ENCODE data around the gene LIN7C.
"Not testable (repeated sequence)": the region's sequence is repeated elsewhere in the genome, so short reads cannot be mapped to it uniquely, and the experiment has no call there.

The LIN7C gene

DNA sequence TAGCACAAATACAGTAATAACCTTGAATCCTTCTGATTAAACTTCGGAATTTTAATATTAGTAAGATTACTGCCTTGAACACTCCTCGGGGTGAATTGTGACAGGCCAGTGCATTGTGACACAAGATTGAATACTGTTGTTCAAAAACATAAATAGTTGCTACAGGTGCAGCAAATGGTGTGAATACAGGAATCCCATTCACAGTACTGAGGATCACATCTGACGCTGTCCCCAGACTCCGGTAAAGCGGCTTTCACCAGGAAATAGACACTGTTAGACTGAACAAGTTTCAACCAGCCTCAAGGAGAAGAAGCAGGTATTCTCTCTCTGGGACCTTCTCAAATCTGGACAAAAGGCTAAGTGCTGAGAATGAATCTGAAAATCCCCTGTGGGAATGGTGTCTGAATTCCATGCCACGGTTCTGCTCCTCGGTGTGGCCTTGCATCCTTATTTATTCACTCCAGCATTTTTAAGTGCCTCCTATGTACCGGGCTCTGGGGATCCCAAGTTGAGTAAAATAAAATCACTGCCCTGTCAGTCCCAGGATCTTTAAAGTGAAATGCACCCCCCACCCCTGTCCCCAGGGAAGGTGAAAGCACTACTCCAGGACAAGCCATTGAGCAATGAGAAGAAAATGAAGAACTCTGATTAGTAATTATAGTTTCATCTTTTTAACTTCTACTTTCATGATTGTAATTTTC, 37.4 kb downstream of the LIN7C start:
- no peak for DNase-seq

DNA sequence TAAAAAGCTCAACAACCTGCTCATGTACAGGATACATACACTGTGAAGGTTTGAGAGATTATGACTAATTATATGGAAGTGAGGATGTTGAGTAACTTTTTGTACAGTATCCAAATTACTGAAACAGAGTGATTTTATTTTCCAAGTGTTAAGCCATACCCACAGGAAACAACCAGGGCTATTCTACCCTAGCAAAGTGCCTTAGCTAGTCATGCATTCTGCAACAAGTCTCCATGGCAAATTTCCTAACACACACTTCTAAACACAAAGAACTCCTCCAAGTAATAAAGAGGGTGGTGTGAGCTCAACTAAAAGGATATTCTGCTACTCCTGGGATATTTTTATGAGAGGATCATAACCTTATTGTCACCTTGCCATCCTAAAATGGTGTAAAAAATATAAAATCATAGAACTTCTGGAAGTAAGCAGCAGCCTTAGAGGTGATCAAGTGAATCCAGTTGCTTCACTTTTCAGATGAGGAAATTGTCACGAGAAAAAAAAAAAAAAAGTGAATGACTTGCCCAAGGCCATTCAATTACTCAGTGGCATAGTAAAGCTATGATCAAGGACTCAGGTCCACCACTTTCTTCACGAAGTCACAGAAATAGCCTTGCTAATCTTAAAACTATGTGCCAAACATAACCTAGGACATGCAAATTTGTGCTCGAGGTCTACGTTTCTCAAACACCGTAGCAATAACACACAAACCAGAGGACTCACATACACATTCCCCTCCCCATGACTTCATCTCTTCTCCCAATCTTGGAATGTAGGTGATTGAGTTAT, 38.2 kb downstream of the LIN7C start:
- DNase-seq, result no peak

DNA sequence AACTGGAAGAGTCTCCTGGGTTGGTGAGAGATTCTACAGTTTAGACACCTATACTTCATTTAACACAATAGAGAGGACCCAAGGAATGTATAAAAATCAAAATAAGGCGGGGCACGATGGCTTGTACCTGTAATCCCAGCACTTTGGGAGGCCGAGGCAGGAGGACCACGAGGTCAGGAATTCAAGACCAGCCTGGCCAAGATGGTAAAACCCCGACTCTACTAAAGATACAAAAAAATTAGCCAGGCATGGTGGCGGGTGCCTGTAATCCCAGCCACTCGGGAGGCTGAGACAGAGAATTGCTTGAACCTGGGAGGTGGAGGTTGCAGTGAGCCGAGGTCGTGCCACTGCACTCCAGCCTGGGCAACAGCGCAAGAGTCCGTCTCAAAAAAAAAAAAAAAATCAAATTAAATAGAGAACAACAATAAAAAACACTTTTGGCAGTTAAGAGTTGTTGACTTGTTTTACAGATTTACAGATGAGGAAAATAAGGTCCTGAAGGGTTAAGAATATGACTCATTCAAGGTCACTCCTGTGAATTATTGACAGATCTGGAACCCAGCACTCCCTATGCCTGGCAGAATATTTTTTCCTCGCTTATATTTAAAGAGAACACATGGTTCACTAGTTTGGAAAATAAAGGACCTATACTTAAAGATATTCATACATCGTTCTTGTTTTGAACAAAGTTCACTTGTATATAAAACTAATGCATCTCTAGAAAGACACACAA, 39.2 kb downstream of the LIN7C start:
- no peak for DNase-seq

DNA sequence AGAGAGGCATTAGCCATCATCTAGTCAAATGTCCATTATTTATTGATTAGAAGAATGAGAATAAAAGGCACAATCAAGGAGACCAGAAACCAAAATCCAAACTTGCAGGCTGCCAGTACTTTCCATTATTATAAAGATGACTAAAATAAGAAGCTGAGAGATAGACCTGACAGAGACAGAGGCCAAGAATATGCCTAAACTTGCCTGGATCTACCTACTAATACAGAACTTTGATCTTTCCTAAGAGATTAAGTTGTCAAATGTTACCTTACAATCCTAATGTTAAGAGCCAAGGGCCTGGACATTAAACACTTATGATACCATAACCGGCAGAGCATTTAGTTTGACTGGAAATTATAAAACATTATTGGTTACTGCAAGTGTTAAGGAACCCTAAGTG, 40.2 kb downstream of the LIN7C start:
- no peak for DNase-seq

DNA sequence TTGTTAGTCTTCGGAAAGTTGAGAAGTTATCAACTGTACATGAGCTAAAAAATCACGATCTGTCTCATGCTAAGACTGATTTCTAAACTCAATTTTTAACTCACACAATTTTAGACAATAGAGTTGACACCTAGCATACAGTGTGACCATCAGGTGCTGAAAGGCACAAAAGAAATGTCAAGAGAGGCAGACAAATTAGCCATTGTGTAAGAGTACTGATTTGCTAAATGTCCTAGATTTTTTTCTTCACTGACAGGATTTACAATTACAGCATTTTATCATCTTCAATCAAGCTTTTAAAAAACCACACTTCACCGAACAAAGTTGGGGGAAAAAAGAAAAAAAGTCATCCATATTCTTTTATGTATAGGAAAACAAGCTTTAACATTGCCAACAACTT, 40.9 kb downstream of the LIN7C start:
- DNase-seq, result no peak

DNA sequence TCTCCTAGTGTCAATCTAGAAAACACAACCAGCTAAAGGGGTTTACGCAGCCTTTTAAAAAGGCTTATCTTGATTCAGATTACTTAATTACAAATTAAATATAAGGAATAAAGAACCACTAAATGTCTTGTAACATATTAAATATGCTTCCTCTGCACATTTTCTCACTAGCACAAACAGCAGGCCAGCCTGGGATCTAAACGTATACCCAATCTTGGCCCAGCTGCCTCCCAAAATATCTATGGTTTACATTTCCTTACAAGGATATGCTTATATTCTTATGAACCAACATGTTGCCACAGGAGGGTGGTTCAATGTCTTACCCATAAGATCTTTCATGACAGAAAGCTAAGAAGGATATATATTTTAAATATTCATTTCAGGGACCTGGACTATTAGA, 41.7 kb downstream of the LIN7C start:
- no peak for DNase-seq

DNA sequence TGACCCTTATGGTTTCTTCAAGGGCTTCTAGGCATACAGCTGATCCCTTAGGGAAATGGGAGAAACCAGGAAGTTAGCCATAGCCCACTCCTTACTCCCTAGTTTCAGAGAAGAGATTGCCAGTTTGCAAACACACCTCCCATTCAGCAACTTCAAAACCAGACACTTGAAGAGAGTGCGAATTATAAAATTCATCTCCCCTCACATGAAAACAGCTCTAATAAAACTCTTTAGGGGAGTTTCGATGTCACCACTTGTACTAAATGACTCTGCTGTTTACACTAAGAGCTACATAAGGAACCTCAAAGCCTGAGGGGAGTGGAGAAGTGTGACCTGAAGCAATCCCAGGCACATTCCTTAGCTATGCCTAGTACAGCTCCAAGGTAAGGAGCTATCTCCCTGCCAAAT, 42.3 kb downstream of the LIN7C start:
- no peak for DNase-seq

DNA sequence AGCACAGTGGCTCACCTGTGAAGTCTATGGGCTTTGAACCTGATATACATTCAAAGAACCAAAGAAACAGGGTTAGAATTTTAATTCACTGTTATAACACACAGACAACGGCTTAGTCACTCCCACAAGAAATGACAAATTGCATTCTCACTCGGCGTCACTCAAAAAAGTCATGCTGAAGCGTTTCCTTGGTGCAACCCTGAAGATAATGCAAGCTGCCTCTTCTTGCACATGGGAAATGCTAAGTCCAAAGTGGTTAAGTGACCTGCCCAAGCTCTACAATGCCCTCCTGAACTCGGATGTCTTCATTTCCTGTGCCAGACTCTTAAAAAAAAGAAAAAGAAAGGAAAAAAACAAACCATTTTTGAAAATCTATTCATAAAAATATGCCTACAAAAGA, 44.0 kb downstream of the LIN7C start:
- DNase-seq, result no peak

DNA sequence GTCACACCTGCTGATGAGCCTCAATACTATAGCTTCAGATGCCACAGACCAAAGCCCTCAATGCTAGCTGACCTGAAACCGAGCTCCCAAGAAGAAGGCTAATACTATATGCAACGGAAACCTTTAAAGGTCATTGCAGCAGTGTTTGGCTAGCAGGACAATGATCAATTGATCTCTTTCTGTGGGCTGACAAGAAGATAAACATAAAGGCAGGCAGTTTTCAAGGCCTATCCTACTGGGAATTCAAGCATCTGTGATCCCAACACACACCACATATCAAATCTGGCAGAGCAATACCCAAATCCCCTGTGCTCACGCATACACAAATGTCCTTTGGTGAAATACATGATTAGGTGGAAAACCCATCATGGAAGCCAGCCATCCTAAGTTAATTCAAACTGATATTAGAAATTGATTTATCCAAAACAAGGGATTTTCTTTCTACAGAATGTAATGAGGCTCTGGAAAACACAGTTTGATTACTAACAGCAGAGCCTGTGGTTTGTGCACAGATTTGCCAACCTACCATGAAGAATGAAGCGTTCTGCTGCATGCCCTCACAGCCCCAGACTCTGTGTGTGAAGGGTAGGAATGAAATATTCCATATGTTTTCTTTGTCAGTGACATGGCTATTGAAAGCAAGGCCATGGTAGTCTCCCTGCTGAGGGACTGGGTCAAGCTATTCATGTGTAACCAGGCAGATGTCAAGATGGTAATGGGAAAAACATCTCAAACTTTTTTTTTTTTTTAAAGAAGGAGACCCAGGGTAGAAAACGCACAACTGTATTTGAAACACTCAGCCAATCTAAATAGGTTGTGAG, 46.2 kb downstream of the LIN7C start:
- DNase-seq, result no peak

DNA sequence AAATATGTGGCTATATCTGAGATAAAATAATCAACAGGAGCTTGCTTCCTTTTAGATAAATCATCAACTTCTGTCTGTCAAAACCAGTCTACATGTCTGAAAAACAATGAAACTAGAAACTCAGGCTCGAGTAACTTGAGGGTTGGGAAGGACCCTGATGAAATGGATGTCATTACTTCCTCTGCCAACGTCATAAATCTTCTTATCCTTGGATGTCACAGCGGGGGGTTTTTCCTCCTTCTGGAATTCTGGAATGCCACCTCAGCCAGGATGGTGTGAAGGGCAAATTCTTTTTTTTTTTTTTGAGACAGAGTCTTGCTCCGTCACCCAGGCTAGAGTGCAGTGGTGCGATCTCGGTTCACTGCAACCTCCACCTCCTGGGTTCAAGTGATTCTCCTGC, 47.4 kb downstream of the LIN7C start:
- no peak for DNase-seq

DNA sequence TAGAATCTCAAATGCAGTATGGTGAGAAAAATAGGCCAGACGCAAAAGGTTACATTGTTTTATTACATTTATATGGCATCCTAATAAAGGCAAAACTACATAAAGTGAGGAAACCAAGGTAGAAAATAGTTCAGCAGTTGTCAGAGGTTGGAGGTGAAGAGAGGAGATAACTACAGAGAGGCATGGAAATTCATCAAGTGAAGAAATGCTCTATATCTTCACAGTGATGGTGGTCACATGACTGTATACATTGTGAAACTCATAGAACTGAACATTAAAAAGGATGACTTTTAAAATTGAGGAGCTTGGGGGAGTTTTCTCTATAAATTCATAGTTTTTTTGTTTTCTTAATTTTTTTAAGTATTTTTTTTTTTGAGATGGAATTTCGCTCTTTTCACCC, 48.4 kb downstream of the LIN7C start:
- no peak for DNase-seq

DNA sequence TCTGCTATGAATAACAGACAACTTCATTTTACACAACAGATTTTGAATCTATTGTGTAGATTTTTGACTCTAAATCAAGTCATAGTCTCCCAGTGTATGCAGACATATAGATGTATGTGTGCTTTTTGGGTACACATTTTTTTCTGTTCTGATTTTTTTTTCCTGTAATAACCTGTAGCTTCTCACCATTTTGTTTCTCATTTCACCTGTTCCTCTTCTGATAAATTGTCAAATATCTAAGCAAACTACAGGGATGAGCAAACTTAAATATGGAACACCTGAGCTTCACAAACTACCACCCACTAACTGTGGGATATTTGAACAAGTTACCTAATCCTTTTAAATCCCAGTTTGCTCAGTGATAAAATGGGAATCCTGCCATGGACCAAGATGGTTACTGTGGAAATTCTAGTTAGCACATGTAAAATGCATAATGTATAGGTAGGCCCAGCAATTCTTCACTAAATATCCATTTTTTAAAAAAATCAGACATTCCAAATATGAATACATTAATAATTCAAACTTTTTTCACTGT, 49.7 kb downstream of the LIN7C start:
- no peak for DNase-seq

DNA sequence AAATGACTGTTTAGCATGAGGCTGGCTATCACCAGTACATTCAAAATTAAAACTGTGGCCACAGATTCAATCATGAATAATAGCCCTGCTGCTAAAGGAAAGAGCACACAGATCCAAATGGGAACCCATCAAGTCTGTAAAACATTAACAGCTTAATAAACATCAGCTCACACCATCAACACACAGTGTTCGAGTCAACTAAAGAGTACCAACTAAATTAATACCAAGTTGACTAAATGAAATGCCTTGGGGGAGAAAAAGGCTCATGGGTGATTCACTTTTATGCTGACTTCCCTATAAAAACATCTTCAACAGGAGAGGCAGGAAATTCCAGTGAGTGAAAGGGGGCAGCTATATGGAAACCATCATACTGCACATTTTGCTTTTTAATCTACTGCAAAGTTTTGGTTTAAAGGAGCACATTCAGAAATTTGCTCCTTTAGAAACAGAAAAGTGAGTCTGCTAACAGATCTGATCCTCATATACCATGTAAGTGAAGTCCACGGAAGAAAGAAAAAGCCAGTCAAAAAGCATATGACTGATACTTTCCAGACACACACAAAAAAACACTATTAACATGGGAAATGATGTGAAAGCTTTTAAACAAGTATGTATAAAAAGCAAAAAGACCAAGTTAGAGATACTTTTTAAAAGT, 50.3 kb downstream of the LIN7C start:
- no peak for DNase-seq

DNA sequence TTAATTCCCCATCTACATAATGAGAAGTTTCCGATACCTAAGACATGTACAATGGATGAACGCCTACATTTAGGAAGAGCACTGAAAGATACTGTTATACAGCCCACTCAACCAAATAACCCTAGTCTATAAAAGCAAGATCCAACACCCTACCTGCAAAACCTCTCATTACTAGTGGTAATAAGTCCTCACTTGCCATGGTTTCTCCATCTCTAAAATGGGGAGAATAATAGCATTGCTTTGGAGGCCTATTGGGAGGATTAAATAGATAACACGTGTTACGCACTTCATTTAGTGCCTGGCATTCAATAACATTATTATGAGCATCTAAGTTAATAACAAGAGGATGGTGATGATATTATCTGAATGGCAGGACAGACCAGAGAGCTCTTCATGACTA, 50.9 kb downstream of the LIN7C start:
- DNase-seq, result no peak

DNA sequence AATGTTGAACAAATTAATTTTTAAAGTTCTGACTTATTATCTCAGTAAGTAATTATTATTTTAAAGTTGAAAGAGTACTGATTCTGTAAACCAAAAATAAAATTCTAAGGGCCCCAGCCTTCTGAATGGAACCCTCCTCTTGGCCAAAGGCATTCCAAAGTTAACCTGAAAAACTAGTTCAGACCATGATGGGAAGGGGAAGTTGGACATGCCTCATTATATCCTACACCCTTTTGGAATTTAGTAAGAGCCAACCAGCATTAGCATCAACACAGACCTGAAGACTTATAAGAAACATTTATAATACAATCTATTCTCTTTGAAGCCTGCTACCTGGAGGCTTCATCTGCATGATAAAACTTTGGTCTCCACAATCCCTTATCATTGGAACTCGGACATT, 52.9 kb downstream of the LIN7C start:
- no peak for DNase-seq

DNA sequence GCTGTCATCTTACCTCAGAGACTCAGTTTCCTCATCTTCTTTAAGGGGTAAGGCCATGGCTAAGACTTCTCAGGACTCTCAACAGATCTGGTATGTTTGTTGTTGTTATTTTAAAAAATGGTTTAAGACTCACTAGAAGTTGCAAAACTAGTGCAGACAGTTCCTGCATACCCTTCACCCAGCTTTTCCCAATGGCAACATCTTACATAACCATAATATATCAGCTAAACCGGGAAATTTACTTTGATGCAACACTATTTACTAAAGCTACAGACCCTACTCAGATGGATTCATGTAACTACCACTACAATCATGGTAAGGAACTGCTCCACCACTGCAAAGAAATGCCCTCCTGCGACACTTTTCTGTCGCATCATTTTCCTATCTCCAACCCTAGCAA, 54.4 kb downstream of the LIN7C start:
- no peak for DNase-seq

DNA sequence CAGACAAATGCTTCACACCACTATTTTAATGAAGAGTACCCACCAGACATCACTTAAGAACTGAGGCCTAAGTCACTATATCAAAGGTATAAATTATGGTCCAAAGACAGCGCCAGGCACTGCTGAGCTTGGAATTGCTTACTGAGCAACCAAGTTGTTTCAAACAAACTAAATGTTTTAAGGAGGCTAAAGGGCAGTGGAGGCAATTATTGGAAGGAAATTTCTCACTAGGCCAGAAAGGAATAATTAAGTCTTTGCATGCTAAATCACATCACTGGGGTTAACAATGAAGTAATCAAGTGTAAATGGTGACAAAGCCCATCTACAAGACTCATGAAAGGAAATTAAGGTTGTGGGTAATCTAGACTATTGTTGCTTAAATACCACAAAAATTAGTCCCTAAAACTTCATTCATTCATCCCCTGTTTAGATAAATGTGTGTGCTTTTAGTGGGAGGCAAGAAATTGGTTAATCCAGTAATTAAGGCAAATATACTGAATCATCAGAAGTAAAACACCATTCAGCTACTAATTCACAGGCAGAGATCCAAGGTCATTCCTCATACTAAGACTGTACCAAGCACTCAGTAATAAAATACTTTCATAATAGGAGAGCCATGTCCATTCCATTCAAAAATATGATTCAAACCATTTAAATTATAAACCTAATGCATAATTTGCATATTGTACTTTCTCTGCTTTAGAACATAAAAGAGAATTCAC, 55.2 kb downstream of the LIN7C start:
- no peak for DNase-seq

DNA sequence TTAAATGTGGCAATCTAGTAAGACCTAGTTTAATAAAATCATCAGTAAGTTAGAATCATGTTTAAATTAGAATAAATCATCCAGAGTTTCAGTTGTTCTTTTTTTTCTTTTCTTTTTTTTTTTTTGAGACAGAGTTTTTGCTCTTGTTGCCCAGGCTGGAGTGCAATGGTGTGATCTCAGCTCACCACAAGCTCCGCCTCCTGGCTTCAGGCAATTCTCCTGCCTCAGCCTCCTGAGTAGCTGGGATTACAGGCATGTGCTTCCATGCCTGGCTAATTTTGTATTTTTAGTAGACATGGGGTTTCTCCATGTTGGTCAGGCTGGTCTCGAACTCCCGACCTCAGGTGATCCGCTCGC, 58.4 kb downstream of the LIN7C start:
- not testable (repeated sequence) for DNase-seq

DNA sequence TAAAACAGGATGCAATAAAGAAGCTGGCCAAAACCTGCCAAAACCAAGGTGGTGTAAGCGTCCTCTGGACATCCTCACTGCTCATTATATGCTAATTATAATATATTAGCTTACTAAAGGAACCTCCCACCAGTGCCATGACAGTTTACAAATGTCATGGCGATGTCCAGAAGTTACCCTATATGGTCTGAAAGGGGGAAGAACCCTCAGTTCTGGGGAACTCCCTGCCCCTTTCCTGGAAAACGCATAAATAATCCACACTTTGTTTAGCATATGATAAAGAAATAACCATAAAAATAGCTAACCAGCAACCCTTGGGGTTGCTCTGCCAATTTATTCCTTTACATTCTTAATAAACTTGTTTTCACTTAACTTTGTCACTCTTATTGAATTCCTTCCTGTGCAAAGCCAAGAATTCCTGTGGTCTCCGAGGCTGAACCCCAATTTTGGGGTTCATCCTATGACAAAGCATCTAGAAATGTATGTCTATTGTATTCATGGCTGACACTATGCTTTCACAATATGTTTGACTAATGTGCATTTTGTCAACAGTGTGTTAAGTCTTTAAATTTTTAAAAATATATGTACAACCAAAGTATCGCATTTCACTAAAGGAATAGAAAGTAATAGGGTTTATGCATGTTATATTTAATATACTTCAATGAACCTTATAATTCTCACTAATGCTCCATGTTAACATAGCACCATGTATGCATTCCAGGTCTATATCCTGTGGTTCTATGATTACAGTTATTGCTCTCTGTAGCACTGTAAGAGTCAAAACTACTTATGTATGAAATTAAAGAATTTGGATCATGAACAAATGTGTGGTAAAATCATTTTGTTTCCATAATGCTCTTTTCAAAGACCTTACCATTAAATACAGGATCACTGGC, 59.0 kb downstream of the LIN7C start:
- DNase-seq, result no peak

DNA sequence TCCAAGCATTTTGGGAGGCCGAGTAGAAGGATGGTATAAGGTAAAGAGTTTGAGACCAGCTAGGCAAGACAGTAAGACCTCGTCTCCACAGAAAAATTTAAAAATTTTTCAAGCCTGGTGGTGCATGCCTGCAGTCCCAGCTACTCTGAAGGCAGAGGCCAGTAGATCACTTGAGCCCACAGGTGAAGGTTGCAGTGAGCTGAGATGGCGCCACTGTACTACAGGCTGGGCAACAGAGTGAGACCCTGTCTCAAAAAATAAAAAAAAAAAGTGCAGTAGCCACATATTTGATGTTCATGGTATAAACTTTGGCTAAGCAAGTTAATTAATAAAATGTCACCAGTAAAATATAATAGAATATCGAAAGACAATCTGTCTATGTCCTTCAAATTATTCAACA, 60.9 kb downstream of the LIN7C start:
- no peak for DNase-seq

DNA sequence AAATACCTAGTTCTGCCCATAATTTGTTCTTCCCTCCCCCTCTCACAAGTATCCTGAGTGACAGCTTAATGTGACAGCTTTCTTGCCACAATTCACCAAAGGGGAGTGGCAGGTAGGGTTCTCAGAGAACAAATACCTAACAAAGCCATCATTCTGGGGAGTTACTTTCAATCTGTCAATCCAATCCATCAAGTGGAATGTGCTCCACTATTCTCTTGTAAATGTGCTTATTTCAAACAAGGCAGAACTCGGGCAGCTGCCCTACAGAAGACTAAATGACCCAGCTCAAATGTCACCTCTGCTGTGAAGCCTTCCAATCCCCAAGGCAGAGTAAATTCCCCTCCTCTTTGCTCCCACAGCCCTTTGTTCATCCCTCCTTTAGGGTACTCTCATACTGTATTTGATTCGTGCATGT, 61.8 kb downstream of the LIN7C start:
- no peak for DNase-seq
